Smooth muscle cell (in vitro differentiated cells): ENCODE results near the gene OPCML. TPM values are rescaled to one million over a fixed set of nuclear protein-coding genes. Genes with fewer than 3 reads are reported as not detected.

Experiments
- DNase-seq: peaks from one replicate; lab custom pipeline; 2025; ENCODE audit not compliant: unreplicated experiment; lab: John Stamatoyannopoulos, UW
- H2AFZ ChIP-seq: fragments of 200-600 bp; sonication (generic); 2 replicates; pipeline ENCODE4 v1.6.0; 2016; ENCODE audit warnings: antibody characterized with exemption, low read depth, mild to moderate bottlenecking
- H3F3A ChIP-seq: fragments of 200-600 bp; sonication (generic); 2 replicates; pipeline ENCODE4 v1.6.0; 2017; ENCODE audit warnings: antibody characterized with exemption, low read depth
- H3K27ac ChIP-seq: fragments of 200-600 bp; sonication (generic); 2 replicates; pipeline ENCODE4 v1.5.1; 2016; ENCODE audit warnings: low read depth, mild to moderate bottlenecking
- H3K27me3 ChIP-seq: fragments of 200-600 bp; sonication (generic); 2 replicates; pipeline ENCODE4 v1.6.1; 2016; ENCODE audit warnings: low read depth, mild to moderate bottlenecking
- H3K36me3 ChIP-seq: fragments of 200-600 bp; sonication (generic); 2 replicates; pipeline ENCODE4 v1.5.1; 2016; ENCODE audit warnings: low read depth
- H3K4me1 ChIP-seq: fragments of 200-600 bp; sonication (generic); 2 replicates; pipeline ENCODE4 v1.5.1; 2016; ENCODE audit warnings: low read depth
- H3K4me2 ChIP-seq: fragments of 200-600 bp; sonication (generic); 2 replicates; pipeline ENCODE4 v1.6.0; 2016; ENCODE audit warnings: mild to moderate bottlenecking
- H3K4me3 ChIP-seq: fragments of 200-600 bp; sonication (generic); 2 replicates; pipeline ENCODE4 v1.5.1; 2016; ENCODE audit warnings: mild to moderate bottlenecking
- H3K79me2 ChIP-seq: fragments of 200-600 bp; sonication (generic); 2 replicates; pipeline ENCODE4 v1.6.0; 2016; ENCODE audit warnings: low read depth, mild to moderate bottlenecking
- H3K9ac ChIP-seq: fragments of 200-600 bp; sonication (generic); 2 replicates; pipeline ENCODE4 v1.6.0; 2016; ENCODE audit warnings: low read depth
- H3K9me3 ChIP-seq: fragments of 200-600 bp; sonication (generic); replicated peaks from 2 replicates; pipeline ENCODE4 v1.5.1; 2016; ENCODE audit warnings: low read depth
- H4K20me1 ChIP-seq: fragments of 200-600 bp; sonication (generic); 2 replicates; pipeline ENCODE4 v1.6.0; 2016; ENCODE audit warnings: low read depth
- CTCF ChIP-seq: fragments of 200-600 bp; sonication (generic); IDR thresholded peaks from 2 replicates; pipeline ENCODE4 v1.5.1; 2017; ENCODE audit warnings: borderline replicate concordance, mild to moderate bottlenecking, antibody characterized with exemption; ENCODE audit not compliant: insufficient read depth, poor library complexity, severe bottlenecking
- WGBS: methylation state at CpG from one replicate; pipeline ENCODE4 v1.1.7; 2016; ENCODE audit warnings: low lambda C conversion rate; 5-methylcytosine and 5-hydroxymethylcytosine counted together
- polyA plus RNA-seq: library from polyadenylated mRNA; unstranded; fragments of >200 nt; fragmentation: Nextera tagmentation; extraction: Ambion mirVana; gene quantifications from 2 replicates; pipeline ENCODE4 v1.2.1, GENCODE V29; 2016
- total RNA-seq: library from RNA; depleted of rRNA; stranded (reverse); fragments of >200 nt; gene quantifications from 2 replicates; pipeline ENCODE4 v1.2.3, GENCODE V29; 2014

OPCML gene
- total and polyA plus RNA-seq, 2 experiments from 2014 or later: 0.42 to 0.58 TPM

GRCh38 chr11:132589791-132590190 lies 942.5 kb downstream of the OPCML start:
- peaks cover 10% of the 10 kb centered on the region for H3K27me3 ChIP-seq
- H4K20me1 ChIP-seq: no peaks in the 10 kb centered on the region
- H3K4me2 ChIP-seq: no peak overlapping the region
- no peak overlapping the region for H2AFZ ChIP-seq
- DNase-seq: no peak
- 91% methylated on average over 1 of the region's 1 CpG for WGBS
- no peaks in the 10 kb centered on the region for H3K36me3 ChIP-seq
- no peaks in the 10 kb centered on the region for H3K79me2 ChIP-seq
- H3K4me1 ChIP-seq: no peaks in the 10 kb centered on the region
- no peak overlapping the region for H3K27ac ChIP-seq
- no peak overlapping the region for H3K9ac ChIP-seq
- no peaks in the 10 kb centered on the region for H3K9me3 ChIP-seq
- H3K4me3 ChIP-seq: no peak overlapping the region
- H3F3A ChIP-seq: no peaks in the 10 kb centered on the region
- TF ChIP-seq CTCF: no peak

DNA sequence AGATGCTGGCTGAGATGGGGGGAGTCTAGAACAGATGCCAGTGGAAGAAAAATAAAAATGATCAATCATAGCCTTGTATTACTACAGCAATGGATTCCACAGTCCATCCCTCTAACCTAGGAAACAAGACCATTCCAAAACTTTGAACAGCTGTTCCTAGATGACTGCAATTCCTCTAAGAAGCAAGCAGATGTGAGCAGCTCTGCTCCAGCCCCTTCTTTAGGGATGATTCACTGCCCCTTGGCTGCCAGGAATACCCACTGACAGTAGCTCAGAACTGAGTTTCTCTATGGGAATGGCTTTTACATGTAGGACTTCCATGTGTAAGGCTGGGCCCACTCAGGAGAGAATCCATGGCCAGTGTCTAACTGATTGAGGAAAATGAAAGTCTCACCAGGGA lies 943.9 kb downstream of the OPCML start:
- H3K36me3 ChIP-seq: no peaks in the 10 kb centered on the region
- H3K4me1 ChIP-seq: no peaks in the 10 kb centered on the region
- H3K27me3 ChIP-seq: peaks cover under 1% of the 10 kb centered on the region
- H4K20me1 ChIP-seq: no peaks in the 10 kb centered on the region
- no peaks in the 10 kb centered on the region for H3K79me2 ChIP-seq
- H3K4me2 ChIP-seq: no peak overlapping the region
- no peaks in the 10 kb centered on the region for H3F3A ChIP-seq
- H3K9me3 ChIP-seq: no peaks in the 10 kb centered on the region
- no peak overlapping the region for H3K9ac ChIP-seq
- no peak for DNase-seq
- no peak overlapping the region for H2AFZ ChIP-seq
- TF ChIP-seq CTCF: no peak
- no peak overlapping the region for H3K4me3 ChIP-seq
- no peak overlapping the region for H3K27ac ChIP-seq

- H2AFZ ChIP-seq: no peak overlapping the region
- 92% methylated on average over 2 of the region's 2 CpGs for WGBS
These were observed 944.6 kb downstream of the OPCML start for GRCh38 chr11:132587716-132588115.

More at GRCh38 chr11:132587716-132588115, 944.6 kb downstream of the OPCML start:
- Histone ChIP-seq H3K36me3 (no peaks in the 10 kb centered on the region), H3K4me1 (no peaks in the 10 kb centered on the region), H3F3A (no peaks in the 10 kb centered on the region), H3K27me3 (no peaks in the 10 kb centered on the region), H3K9ac (no peak overlapping the region), H4K20me1 (no peaks in the 10 kb centered on the region), H3K27ac (no peak overlapping the region), H3K4me2 (no peak overlapping the region), H3K9me3 (no peaks in the 10 kb centered on the region), H3K4me3 (no peak overlapping the region), H3K79me2 (no peaks in the 10 kb centered on the region)
- no peak for DNase-seq
- TF ChIP-seq CTCF: no peak
